GM19239 (cell line): ENCODE results near the gene APCDD1L.

Experiments used
- DNase-seq: peaks from one replicate; pipeline ENCODE4 v3.0.0; 2011; ENCODE audit warnings: low spot score; ENCODE audit not compliant: insufficient read length
- FAIRE-seq: peaks from 2 replicates; lab custom pipeline; 2011; peaks lifted over from hg19 to GRCh38; lab: Jason Lieb, UNC

APCDD1L gene

DNA sequence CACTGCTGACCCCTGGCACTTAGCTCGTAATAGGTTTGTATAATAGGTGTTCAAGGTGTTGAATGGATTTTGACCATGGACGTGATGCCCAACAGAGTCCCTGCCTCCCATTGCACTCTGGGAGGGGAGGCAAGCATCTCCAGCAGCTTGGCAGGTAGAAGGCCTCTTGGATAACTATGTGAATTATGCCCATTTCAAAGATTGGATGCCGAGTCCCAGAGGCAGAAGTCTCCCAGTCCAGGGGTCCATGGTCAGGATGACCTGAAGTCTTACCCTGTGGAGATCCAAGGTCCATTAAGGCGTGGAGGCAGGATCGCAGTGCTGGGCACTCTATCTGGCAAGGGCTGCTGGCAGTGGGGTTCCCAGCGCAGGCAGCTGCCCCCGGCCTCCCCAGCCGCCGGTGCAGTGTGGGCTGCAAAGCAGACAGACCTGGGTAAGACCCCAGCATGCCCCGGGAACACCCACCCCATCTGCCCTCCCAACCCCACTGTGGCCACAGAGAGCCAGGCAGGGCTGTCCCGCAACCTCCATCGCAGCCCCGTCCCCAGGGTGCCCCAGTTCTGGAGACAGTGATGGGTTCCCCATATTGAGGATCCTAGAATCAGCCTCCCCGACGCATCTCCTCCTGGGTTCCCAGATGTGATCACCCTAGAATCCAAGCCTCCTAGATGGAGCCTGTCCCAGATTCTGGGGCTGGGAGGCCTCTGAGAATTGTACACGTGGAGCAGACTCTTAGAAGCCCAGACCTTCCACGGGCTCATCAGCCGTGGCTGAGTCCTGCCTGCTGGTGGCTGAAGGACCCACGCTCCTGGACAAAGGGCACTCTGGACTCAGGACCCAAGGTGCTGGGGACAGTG is 44.6 kb downstream of the APCDD1L start:
- no peak for FAIRE-seq
- no peak for DNase-seq

GRCh38 chr20:58469616-58470015 is 45.6 kb downstream of the APCDD1L start:
- no peak for FAIRE-seq
- no peak for DNase-seq

GRCh38 chr20:58467572-58468527 is 47.3 kb downstream of the APCDD1L start:
- FAIRE-seq = no peak

GRCh38 chr20:58466729-58467571 is 48.2 kb downstream of the APCDD1L start:
- DNase-seq (no peak), FAIRE-seq (no peak)

More at GRCh38 chr20:58467572-58468527, 47.3 kb downstream of the APCDD1L start:
- DNase-seq = no peak

DNA sequence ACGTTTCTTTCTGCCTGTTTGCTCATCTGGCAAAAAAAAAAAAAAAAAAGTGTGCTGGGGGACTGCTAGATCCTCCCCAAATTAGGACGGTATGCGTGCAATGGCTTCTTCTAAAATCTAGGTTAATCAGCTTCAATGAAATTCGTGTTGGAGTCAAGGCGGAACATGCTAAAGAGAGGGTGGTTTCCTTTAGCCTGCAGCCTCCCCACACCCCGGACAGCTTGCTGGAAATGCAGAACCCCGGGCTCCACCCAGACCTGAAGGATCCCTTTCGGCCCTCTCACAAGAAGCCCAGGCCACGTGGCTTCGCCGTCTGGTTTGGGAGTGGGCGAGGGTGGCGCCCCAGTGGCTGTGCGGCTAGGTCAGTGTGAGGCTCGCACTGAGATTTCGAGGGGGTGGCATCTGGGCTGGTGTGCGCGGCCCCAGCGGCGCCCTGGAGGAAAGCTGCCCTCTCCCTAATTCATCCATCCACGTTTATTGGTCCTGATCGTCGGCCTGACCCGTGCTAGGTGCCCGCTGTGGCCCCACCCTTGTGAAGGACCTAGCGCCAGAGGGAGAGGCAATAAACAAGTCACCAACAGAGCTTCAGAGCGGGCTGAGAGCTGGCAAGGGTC is 49.0 kb downstream of the APCDD1L start:
- FAIRE-seq (no peak), DNase-seq (no peak)

DNA sequence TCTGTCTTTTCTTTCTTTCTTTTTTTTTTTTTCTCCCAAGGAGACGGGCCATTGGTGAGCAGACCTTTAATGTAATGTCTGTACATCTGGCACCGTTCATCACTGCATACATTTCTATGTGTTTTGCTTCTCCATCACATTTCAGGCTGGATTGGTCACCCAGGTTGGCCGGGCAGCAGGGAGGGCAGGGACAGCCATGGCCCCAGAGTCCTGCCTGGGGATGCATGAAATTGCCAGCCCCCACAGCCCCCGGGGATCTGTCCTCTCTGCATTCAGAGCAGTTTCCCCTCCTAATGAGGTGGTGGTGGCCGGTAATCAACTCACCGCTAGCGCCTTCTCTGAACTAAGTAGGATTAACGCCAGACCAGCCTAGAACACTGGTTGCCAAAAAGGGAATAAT is 50.4 kb downstream of the APCDD1L start:
- FAIRE-seq (no peak), DNase-seq (no peak)

- DNase-seq (no peak), FAIRE-seq (no peak)
These were observed 51.9 kb downstream of the APCDD1L start for GRCh38 chr20:58463256-58463655.

DNA sequence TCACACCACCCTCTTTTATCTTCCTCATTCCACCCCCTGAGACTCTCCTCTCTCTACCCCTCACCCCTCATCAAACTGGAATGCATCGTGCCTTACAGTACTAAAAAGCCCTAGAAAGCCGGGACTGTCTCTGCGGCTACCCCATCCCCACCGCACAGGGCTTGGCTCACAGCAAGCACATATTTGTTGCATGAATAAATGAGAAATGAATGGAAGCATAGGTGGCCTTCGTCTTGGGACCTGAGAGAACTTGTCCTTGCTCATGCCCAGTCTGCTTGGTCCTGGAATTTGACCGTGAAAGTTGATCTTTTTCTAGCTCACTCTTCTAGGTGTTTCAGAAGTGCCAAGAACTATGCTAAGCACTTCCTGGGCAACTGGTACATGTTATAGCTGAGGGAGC is 53.3 kb downstream of the APCDD1L start:
- FAIRE-seq (no peak), DNase-seq (no peak)

- no peak for FAIRE-seq
- DNase-seq = no peak
These were observed 54.1 kb downstream of the APCDD1L start for GRCh38 chr20:58461104-58461503.

DNA sequence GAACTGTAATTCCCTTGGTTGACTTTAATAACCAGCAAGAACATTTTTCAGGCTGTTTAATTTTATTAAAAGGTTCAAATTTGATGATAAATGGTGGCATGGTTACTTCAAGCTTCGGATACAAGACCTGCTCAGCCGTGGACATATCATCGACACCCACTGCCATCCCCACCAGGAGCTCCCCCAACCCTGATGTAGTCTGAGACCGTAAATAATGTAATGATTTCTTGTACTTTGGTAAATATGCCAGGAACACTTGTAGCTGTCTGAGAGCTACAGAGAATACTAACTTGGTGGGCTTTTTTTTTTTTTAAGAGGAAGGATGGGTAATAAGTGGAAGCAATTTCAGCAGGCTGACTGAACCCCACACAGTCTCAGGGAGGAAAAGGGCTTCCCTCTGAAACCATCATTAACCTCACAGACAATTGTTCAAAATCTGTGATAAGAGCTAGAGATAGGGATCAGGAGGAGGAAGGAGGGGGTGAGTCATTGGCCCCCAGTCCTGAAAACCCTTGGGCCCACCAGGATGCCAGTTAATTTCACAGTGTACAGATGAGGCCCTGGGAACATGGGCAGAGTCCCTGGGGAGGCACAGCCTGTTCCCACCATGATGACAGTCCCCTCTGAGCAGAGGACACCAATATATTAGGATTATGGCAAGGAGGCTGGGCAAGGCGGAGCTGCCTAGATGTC is 56.0 kb downstream of the APCDD1L start:
- FAIRE-seq (no peak), DNase-seq (no peak)

DNA sequence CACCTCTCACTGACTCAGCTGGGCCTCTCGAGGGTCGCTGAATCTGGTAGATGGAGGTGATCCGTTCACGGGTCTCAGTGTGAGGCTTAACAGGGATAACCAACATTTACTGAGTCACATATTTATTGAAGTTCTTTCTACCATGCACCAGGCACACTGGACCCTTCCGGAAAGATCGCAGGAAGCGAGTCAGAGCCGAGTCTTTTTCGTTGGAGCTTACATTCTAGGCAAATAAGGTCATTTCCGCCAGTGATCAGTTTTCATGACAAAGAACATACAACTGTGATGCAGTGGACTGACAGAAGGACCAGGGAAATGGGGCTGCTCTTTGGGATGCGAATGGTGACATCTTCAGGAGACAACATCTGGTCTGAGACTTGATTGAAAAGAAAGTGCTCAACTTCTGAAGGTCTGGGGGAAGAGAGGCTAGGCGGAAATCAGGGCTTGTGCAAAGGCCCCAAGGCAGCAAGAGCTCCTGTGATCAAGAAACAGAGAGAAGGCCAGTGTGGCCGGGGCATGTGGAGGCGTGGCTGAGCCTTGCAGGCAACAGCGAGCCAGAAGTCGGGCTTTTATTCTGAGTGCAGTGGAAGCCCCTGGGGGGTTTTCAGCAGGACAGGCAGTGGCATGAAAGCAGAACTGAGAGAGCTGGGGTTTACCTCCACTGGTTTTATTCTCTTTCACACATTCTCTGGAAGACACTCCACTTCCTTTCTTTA is 56.7 kb downstream of the APCDD1L start:
- FAIRE-seq = peak; percentile 87
- peak; percentile 78 for DNase-seq

GRCh38 chr20:58457083-58457695 is 58.0 kb downstream of the APCDD1L start:
- no peak for FAIRE-seq

DNA sequence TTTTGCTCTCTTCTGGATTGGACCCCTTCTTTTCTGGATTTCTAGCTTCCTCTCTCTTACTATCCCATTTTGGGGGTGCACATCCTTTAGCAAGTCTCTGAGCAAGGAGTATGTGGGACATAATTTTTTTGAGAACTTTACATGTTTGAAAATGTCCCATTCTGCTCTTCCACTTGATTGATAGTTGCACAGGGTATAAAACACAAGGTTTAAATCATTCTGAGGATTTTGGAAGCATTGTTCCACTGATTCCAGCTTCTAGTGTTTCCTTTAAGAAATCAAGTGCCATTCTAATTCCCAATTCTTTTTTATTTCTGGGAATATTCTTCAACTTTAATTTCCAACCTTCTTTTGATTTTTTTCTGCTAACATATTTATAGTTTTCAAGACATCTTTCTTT is 60.7 kb downstream of the APCDD1L start:
- DNase-seq (no peak), FAIRE-seq (no peak)

More at GRCh38 chr20:58457083-58457695, 58.0 kb downstream of the APCDD1L start:
- no peak for DNase-seq

DNA sequence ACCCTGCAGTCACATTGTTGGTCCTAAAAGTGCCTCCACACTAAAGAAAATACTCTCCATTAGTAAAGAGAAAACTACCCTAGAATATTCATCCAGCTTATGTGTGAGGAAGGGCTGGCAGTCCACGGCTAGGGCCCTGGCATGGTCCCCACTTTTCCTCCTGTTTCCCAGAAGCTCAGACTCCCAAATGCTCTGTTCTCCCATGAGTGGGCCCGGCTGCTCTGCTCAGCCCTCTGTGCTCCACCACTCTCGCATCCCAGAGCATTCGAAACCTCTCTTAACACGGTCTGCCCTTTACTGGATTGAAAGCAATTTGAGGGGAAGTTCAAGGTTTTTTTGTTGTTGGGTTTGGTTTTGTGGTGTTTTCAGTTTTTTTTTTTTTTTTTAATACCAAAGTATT is 61.8 kb downstream of the APCDD1L start:
- FAIRE-seq = no peak
- no peak for DNase-seq

DNA sequence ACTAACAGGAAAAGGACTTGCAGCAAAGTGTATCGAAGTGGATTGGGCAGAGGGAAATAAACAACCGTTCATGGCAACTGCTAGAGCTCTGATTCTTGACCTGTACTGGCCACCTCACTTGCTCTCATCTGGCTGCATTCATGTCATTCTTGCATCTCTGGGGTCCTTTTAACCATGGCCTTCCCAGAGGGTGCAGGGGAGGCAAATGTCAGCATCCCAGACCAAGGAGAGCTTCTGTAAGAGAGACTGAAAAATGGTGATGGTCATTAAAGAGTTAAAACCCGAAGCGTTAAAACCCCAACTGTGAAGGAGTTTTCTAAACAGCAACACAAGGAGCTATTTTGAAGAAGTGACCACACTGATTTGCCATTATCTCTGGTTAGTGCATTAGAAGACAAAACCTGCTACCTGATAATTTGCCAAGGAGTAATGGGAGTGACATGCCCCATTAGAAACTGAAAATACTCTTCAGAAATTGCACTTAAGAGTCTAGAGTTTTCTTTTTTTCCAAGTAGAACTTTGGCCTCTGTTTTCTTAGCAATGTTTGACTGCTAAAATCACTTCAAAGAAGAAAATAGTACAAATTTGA is 62.4 kb downstream of the APCDD1L start:
- DNase-seq = no peak
- no peak for FAIRE-seq

GRCh38 chr20:58450254-58450653 is 64.9 kb downstream of the APCDD1L start:
- DNase-seq (no peak), FAIRE-seq (peak; percentile 87)

DNA sequence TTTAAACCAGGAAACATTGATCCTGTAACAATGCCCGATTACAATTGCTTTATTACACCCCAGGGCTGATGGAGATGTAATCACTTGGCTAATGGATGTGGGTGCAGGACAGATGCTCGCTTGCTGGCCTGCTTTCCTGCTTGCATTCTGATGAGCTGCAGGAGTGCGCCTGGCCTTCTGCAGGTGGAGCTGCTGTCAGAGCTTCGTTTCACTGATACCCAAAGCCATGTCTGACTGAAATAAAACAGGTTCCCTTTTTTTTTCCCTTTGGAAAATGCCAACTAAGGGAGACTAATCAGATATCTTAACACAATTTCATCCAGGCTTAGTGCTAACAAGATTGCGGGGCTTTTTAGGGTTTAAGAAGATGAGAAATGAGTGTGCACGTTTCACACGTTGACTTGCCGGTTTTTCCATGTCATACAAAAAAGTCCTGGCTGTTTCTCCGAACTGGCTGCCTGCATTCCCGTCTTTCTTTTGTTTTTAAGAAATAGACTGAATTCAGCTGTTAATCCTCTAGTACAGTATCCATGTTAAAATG is 65.4 kb downstream of the APCDD1L start:
- DNase-seq (no peak), FAIRE-seq (no peak)
